HG03565 (cell line): ENCODE results near the gene LAGE3.

Experiments used
- ATAC-seq: cut with Tn5 transposase; IDR thresholded peaks from one replicate; pipeline ENCODE4 v1.9.1; 2021; ENCODE audit warnings: mild to moderate bottlenecking, moderate library complexity; ENCODE audit not compliant: unreplicated experiment

The LAGE3 gene

DNA sequence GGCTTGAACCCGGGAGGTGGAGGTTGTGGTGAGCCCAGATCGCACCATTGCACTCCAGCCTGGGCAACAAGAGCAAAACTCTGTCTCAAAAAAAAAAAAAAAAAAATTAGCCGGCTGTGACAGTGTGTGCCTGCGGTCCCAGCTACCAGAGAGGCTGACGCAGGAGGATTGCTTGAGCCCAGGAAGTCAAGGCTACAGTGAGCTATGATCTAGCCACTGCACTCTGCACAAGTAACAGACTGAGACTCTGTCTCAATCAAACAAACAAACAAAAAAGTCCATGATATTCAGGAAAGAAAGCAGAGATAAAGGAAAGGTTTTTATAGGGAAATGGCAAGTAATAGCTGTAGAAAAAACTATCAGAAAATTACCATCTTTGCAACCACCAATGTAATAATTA, 2.1 kb upstream of the LAGE3 start:
- ATAC-seq, result no peak

DNA sequence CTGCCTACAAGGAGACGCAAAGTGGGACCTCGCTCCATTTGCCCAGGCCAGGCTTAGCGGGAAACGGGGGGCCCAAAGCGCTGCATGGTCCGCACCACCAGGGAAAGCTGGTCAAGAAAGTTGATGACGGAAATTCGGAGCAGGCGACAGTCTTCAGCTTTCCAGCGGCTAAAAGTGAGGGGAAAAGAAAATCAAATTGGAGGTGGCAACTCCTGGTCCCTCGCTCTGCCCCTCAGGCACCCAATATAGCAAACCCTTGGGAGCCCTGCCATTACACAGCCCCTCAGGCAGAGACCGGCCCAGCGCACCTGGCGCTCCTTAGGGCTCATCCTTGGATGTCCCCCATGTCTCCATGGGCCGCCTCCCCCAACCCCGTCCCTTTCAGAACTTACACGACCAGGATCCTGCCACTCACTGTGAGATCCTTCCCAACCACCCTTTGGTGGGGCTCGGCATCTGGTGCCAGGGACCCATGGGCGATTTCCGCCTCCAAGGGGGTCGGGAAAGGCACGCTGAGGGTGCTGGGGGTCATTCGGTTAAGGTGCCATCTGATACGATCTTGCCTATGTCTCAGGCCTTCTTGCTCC, 1.1 kb downstream of the LAGE3 start:
- ATAC-seq, result no peak

DNA sequence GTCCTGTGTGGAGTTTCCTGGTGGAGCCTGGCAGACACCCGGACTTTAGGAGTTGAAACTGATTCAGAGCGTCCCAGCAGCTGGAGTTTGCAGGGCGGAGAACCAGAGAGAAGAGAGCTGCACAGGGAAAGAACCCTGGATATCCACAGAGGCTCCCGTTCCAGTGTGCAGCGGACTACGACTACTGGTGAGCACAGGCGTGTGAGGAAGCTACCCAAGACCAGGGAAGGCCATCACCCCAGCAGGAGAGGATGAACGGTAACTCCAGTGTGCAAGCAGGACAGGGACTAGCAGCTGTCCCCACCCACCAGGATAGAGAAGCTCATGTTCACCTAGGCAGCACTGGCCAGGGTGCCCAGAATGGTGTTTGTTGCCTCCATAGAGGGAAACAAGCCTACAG, 2.3 kb downstream of the LAGE3 start:
- no peak for ATAC-seq

DNA sequence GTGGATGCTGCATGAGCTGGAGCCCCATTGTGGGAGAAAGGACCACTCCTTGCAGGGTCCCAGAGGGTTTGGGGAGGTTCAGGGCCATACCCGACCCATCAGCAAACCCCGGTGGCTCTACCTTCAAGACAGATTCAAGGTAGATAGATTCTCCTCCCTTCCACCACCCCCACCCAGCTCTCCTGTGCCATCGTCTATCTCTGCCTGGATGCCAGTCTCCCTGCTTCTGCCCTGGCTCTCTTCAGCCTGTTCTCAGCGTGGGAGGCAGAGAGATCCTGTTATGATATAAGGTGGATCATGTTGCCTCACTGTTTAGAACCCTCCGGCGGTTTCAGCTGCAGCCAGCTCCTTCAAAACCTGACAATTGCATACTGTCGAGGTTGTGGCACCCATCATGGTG, 5.4 kb downstream of the LAGE3 start:
- ATAC-seq, result no peak

DNA sequence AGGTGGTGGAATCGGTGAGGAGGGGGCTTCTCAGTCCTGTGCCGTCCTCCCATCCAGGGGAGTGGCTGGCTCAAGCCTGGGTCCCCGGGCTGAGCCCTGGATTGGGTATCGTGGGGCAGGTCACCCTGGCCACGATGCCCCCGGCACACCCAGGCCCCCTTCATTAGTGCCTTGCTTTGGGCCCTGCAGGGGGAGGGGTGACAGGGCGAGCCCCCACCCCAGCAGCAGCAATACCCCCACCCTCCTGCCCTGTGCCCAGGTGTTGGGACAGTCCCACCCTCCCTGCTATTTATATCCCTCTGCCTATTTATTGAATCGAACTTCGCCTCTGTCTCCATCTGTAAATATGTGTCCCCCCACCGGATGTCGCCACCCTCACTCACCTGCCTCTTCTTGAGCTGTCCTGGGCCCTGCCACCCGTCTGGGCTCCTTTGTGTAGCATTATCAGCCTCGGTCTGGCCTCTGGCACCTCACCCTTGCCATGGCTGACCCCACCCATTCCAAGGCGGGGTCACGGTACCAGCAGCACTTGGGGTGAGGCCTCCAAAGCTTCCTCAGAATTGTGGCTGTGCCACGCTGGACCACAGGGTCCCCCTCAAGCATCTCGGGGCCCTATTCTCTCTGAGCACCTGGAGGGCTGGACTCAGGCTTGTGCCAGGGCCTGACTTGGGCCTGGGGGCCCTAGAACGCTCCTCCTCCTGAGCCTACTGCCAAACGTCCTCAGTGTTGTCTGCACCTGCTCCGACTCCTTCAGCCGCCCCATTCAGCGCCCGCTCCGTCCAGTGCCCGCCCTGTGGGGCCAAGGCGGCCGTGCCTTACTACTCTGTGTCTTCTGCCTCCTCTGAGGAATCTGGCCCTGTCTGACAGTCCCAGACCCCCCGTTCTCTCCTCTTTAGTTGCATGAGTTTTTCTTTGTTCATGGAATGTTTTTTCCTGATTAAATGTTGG, 6.1 kb downstream of the LAGE3 start:
- no peak for ATAC-seq

DNA sequence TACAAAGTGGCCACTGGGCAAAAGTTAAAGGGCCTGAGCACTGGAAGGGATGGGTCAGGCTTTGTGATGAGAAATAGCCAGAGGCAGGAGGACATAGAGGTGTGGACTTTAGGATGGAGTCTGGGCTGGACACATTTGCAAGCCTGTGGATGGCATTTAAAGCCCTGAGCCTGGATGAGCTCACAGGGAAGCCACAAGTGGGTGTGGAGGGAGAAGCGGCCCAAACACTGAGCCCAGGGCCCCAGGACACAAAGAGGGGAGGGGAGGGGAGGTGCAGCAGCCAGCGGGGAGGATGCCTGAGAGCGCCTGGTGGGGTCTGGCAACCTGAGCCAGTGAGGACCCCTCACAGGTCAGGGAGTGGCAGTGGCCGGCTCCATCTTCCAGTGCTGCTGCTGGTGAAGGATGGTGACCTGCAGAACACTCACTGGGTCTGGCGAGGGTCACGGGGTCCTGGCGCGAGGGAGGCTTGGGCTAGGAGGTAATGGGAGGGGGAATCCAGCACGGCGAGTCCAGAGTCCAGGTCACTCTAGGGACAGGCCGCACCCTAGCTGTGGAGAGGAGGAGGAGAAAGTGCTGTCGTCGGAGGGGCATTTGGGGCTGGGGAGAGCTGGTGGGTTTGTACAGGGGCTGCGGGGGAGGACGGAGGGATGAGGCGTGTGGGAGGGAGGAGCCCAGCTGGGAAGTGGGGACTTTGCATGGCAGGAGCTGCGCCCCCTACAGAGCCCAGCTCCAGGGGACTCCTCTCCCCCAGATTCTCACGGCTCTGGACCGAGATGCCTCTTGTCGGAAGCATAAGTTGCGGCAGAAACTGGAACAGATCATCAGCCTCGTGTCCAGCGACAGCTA, 7.0 kb downstream of the LAGE3 start:
- ATAC-seq, result no peak

DNA sequence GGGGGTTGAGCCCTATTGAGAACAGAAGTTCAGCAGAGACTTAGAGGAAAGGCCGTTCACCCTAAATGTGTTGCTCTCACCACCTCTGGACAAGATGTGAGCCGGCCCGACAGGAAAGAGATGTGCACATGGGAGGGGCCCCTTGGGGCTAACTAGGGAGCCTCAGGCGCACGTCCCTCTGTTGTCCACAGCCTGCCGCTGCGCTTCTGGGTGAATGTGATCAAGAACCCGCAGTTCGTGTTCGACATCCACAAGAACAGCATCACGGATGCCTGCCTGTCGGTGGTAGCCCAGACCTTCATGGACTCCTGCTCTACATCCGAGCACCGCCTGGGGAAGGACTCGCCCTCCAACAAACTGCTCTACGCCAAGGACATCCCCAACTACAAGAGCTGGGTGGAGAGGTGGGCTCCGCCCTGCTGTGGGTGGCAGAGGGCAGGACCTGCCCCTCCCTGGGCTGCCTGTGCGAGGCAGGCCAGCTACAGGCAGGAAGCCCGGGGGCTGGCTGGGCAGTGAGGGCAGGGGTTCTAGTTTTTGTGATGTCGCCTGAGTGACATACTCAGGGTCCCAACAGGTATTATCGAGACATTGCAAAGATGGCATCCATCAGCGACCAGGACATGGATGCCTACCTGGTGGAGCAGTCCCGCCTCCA, 8.0 kb downstream of the LAGE3 start:
- no peak for ATAC-seq

DNA sequence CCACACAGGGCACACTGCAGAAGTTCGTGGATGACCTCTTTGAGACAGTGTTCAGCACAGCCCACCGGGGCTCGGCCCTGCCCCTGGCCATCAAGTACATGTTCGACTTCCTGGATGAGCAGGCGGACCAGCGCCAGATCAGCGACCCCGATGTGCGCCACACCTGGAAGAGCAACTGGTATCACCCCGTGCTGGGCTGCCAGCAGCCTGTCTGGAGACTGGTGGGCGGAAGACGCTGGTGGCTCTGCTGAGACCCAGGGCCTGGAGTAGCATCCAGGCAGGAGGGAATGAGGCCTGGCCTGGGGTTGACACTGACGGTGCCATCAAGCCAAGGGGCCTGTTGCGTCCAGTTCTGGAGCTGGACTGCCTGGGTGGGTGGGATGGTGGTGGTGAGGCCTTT, 8.6 kb downstream of the LAGE3 start:
- no peak for ATAC-seq

DNA sequence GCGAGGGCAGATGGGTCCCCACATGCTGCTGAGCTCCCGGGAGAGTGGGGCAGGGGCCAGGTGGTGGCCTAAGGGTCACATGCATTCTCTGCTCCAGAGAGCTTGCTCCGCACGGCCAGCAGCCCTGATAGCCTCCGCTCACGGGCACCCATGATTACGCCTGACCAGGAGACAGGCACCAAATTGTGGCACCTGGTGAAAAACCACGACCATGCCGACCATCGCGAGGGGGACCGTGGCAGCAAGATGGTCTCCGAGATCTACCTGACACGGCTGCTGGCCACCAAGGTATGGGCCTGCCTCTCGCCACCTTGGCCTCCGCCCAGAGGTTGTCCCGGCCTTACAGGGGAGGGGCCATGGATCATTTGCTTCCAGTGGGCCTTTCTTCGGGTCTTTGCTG, 9.2 kb downstream of the LAGE3 start:
- ATAC-seq, result no peak

DNA sequence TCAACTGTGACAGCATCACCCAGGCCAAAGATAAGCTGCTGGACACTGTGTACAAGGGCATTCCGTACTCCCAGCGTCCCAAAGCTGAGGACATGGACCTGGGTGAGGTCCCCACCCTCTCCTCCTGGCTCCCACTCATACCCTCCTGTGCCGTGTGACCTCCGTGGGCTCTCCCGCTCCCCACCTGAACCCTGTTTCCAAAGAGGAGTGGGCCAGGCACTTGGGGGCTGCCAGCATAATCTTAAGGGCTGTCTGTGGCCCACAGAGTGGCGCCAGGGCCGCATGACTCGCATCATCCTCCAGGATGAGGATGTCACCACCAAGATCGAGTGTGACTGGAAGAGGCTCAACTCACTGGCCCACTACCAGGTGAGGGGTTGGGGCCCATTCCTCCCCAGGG, 10.0 kb downstream of the LAGE3 start:
- no peak for ATAC-seq

DNA sequence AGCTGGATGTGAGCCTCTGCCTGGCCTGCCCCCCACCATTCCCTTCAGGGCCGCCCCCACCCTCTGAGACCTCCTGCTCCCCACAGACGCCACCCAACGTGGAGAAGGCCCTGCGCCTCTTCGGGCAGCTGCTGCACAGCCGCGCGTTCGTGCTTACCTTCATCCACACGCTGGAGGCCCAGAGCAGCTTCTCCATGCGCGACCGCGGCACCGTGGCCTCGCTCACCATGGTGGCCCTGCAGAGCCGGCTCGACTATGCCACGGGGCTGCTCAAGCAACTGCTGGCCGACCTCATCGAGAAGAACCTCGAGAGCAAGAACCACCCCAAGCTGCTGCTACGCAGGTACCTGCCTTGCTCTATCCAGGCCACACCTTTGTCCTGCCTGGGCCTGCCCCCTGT, 10.9 kb downstream of the LAGE3 start:
- ATAC-seq, result no peak

DNA sequence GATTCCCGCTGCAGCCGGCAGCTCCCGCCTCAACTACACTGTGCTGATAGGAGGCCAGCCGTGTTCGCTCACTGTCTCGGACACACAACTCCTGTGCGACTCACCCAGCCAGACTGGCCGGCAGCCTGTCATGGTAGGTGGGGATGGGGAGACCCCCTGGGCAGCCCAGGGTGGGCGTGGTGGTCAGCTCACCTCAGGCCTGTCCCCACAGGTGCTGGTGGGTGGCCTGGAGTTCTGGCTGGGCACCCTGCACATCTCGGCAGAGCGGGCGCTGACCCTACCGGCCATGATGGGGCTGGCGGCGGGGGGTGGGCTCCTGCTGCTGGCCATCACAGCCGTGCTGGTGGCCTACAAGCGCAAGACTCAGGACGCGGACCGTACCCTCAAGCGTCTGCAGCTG, 11.5 kb downstream of the LAGE3 start:
- no peak for ATAC-seq

DNA sequence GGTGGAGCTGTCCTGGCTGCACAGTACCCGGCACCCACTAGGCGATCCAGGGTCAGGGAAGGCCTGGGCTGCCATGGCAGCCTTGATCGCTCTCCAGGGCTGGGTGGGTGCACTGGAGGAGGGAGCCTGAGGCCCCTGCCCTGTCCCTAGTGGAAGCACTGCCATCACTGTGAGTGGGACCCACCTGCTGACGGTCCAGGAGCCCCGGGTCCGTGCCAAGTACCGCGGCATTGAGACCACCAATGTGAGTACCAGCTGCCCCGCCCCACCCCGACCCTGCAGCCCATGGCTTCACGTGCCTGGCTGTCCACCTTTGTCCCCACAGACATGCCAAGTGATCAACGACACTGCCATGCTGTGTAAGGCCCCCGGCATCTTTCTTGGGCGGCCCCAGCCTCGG, 12.2 kb downstream of the LAGE3 start:
- ATAC-seq, result no peak

DNA sequence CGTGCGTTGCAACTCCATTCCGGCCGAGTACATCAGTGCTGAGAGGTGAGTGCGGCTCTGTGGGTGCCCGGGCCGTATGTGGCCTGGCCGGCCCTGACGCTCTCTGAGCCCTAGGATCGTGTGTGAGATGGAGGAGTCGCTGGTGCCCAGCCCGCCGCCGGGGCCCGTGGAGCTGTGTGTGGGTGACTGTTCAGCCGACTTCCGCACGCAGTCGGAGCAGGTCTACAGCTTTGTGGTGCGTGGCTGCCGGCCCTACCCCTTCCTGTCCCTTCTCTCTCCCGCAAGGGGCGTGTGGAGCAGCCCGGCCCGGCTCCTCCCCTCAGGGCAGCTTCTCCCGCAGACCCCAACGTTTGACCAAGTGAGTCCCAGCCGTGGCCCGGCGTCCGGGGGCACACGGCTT, 13.0 kb downstream of the LAGE3 start:
- no peak for ATAC-seq

DNA sequence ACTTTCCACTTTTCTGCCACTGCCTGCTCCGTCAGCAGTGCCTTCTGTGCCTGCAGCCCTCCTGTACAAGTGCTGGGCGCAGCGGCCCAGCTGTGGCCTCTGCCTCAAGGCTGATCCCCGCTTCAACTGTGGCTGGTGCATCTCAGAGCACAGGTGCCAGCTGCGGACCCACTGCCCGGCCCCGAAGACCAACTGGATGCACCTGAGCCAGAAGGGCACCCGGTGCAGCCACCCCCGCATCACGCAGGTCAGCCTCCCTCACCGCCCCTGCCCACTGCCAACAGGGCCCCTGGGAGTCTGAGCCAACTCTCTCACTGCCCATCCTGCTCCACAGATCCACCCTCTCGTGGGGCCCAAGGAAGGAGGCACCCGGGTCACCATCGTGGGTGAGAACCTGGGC, 13.5 kb downstream of the LAGE3 start:
- ATAC-seq, result no peak

DNA sequence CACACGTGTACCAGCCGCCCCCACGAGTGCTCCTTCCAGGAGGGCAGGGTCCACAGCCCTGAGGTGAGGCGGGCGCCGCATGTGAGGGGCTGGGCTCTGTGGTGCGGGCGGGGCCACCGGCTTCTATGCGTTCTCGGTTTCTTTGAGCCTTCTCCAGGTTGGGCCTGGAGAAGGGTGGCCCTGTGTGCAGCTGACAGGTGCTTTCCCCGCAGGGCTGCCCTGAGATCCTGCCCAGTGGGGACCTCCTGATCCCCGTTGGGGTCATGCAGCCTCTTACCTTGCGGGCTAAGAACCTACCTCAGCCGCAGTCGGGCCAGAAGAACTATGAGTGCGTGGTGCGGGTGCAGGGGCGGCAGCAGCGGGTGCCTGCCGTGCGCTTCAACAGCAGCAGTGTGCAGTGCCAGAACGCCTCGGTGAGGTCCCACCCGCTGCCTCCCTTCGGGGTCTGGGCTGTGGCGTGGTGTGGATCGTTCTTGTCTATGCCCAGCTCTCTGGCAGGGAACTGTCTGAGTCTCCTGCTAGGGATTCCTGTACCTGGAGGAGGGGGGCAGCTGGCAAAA, 14.2 kb downstream of the LAGE3 start:
- ATAC-seq, result no peak

DNA sequence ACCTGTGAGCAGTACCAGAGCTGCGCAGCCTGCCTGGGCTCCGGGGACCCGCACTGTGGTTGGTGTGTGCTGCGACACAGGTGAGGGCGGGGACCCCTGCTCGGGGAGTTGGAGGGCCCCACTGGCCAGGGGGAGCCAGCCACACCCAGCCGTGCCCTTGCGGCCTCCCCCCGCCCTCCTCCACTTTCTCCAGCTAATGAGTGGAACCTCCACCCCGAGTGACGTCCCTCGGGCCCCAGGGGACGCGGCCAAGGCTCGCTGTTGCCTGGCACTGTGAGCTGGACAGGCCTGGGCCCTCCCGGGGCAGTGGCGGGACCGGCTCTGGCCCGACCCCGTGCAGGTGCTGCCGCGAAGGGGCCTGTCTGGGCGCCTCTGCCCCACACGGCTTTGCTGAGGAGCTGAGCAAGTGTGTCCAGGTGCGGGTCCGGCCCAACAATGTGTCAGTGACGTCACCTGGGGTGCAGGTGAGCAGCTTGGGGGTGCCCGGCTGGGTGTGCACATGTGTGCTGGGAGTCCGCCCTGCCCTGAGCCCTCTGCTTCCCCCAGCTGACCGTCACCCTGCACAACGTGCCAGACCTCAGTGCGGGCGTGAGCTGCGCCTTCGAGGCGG, 15.4 kb downstream of the LAGE3 start:
- no peak for ATAC-seq

DNA sequence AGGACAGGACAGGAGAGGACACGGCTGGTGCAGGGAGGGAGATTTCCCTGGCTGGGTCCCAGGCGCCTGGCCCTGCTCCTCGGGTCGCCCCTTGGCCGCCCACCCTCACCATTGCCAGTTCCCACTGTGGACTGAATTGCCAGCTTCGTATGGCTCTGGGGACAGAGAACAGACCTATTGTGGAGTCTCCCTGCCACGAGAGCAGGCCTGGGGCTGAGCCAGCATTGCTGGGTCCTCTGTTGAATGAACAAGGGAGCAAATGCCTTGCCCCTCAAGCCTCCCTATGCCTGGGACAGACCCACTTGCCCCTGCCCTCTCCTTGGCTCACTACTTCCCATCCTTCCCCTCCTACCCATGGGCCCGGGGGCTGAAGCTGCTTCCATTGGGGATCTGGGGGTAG, 16.7 kb downstream of the LAGE3 start:
- no peak for ATAC-seq

DNA sequence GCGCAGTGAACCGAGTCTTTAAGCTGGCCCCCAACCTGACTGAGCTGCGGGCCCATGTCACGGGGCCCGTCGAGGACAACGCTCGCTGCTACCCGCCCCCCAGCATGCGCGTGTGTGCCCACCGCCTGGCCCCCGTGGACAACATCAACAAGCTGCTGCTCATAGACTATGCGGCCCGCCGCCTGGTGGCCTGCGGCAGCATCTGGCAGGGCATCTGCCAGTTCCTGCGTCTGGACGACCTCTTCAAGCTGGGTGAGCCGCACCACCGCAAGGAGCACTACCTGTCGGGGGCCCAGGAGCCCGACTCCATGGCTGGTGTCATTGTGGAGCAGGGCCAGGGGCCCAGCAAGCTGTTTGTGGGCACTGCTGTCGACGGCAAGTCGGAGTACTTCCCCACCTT, 18.8 kb downstream of the LAGE3 start:
- no peak for ATAC-seq

DNA sequence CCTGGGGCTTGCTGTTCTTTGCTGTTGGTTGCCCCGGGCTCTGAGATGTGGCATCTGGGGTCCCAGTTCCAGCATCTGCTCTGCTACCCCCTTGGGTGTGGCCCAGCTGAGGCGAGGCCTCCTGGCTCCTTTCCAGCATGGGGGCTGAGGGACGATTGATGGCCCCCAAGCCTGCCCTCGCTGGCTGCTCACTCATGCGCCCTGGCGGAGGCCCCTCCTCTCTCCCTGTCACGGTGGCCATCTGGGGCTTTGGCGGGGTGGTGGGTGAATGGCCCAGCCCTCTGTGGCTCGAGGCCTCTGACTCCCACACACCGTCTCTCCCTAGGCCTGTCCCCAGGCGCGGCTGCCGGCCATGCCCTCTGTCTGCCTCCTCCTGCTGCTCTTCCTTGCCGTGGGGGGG, 19.2 kb downstream of the LAGE3 start:
- no peak for ATAC-seq
